ENCODE results near the gene TIFAB. TPM values are rescaled to one million over a fixed set of nuclear protein-coding genes. Genes with fewer than 3 reads are reported as not detected.
A peak's percentile ranks its signal among the peaks of the same experiment; 100 is the strongest.

TIFAB gene
- total RNA-seq, 1 donor from 2014 or later = not detected

DNA sequence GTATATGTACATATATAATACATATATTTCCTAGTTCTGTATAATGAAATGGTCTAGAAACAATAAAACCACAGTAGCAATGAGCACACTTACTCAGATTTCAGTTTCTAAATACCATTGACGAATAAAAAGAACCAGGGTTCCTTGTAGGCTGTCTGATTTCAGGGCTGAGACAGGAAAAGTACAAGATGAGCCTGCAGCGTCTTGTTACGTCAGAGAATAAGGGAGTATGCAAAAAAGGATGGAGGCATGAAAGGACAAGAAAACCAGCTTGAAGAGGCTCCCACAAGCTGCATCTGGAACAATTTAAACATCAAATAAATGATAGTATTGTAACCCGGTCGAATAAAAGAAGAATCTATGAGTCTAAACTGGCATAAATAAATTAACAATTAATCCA is 17.8 kb upstream of the TIFAB start:
- TF ChIP-seq, protein P1, sequence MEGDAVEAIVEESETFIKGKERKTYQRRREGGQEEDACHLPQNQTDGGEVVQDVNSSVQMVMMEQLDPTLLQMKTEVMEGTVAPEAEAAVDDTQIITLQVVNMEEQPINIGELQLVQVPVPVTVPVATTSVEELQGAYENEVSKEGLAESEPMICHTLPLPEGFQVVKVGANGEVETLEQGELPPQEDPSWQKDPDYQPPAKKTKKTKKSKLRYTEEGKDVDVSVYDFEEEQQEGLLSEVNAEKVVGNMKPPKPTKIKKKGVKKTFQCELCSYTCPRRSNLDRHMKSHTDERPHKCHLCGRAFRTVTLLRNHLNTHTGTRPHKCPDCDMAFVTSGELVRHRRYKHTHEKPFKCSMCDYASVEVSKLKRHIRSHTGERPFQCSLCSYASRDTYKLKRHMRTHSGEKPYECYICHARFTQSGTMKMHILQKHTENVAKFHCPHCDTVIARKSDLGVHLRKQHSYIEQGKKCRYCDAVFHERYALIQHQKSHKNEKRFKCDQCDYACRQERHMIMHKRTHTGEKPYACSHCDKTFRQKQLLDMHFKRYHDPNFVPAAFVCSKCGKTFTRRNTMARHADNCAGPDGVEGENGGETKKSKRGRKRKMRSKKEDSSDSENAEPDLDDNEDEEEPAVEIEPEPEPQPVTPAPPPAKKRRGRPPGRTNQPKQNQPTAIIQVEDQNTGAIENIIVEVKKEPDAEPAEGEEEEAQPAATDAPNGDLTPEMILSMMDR (IDR thresholded peaks at IDR 0.05; ENCODE audit: insufficient read depth, low read length, severe bottlenecking) = no peak
- no peak overlapping the region for H3K4me3 ChIP-seq (ENCODE audit: low read depth, low read length)
- no peaks in the 10 kb centered on the region for H3K36me3 ChIP-seq (ENCODE audit: control insufficient read depth, insufficient read depth, low read length)
- H3K27me3 ChIP-seq (ENCODE audit: control insufficient read depth, insufficient read depth, low read length) = peaks cover 9% of the 10 kb centered on the region
- FAIRE-seq (no peak), DNase-seq (ENCODE audit: low read depth) (no peak)

DNA sequence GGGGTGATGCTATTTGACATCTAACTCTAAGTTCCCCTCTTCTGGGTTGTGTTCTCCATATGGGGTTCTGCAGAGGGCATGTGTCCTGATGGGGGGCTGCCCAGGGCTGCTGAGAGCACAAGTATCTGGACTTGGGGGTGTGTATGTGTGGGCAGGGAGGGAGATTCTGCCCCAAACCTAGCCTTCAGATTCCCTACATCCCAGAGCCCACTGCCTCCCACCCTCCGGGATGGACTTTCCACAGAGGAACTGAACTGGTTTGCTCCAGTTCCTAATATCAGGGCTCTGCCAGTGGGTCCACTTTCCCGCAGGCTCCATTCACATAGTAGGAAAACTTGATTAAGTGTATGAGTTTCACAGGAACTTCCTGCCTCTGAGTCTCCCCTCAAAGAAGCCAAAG is 16.4 kb upstream of the TIFAB start:
- TF ChIP-seq, protein P1 (IDR thresholded peaks at IDR 0.05; ENCODE audit: insufficient read depth, low read length, severe bottlenecking) = no peak
- H3K27me3 ChIP-seq (ENCODE audit: control insufficient read depth, insufficient read depth, low read length) = peaks cover 13% of the 10 kb centered on the region
- DNase-seq (ENCODE audit: low read depth) (no peak), FAIRE-seq (no peak)
- H3K4me3 ChIP-seq (ENCODE audit: low read depth, low read length) = no peak overlapping the region
- H3K36me3 ChIP-seq (ENCODE audit: control insufficient read depth, insufficient read depth, low read length) = no peaks in the 10 kb centered on the region

DNA sequence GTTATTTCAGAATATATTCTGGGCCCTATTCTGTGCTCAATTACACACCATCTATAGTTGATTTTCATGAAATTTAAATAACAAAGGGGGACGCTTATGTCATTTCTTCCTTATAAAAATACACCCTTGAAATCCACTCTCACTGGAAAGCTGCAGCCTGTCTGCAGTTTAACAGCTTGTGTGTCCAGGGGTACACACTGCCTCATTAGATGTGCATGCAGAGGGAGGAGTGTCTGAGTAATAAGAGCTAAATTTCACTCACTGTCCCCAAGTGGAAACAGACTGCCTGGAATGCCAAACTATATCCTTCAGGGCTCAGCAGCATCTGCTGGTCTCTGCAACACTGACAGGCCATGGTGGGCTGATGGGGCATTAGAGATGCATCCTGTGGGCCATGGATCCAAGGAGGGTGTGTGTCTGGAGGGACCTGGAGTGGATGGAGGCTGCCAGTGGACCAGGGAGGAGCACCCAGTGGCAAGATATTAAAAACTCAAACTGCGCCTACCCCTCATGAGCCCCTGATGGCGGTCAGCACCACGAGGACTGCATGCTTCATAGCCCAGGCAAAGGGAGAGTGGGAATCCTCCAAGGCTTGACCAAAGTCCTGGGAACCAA is 15.8 kb upstream of the TIFAB start:
- Histone ChIP-seq H3K36me3 (ENCODE audit: control insufficient read depth, insufficient read depth, low read length) (no peaks in the 10 kb centered on the region), H3K4me3 (ENCODE audit: low read depth, low read length) (no peak overlapping the region), H3K27me3 (ENCODE audit: control insufficient read depth, insufficient read depth, low read length) (peaks cover 13% of the 10 kb centered on the region)
- DNase-seq (ENCODE audit: low read depth) (no peak), FAIRE-seq (no peak)
- TF ChIP-seq, protein P1 (IDR thresholded peaks at IDR 0.05; ENCODE audit: insufficient read depth, low read length, severe bottlenecking) = no peak

DNA sequence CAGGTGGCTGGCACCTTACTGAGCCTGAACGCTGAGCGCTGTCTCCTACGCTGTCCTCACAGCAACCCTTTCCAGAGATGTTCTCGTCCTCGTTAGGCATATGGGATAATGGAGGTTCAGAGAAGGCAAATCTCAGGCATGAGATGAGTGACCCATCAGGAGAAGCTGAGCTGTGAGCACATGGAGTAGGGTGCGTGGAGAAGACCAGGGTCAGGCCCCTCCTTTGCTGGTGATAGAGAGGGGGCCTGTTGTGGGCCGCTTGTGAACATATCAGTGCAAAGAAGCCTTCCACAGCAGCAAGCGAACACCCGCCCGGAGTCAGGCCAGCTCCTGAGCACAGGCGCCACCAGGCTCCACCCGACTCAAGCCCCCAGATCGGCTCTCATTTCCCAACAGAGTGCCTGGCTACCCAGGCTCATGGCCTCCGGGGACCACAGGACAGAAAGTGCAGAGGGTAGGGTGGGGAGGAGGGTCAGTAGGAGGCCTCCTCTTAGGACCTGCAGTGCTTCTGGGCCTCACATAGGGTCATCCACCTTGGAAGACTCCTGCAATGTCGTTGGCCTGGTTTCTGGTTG is 15.0 kb upstream of the TIFAB start:
- Histone ChIP-seq H3K4me3 (ENCODE audit: low read depth, low read length) (no peak overlapping the region), H3K27me3 (ENCODE audit: control insufficient read depth, insufficient read depth, low read length) (peaks cover 13% of the 10 kb centered on the region), H3K36me3 (ENCODE audit: control insufficient read depth, insufficient read depth, low read length) (no peaks in the 10 kb centered on the region)
- no peak for DNase-seq (ENCODE audit: low read depth)
- TF ChIP-seq, protein P1 (IDR thresholded peaks at IDR 0.05; ENCODE audit: insufficient read depth, low read length, severe bottlenecking) = no peak
- FAIRE-seq = no peak

DNA sequence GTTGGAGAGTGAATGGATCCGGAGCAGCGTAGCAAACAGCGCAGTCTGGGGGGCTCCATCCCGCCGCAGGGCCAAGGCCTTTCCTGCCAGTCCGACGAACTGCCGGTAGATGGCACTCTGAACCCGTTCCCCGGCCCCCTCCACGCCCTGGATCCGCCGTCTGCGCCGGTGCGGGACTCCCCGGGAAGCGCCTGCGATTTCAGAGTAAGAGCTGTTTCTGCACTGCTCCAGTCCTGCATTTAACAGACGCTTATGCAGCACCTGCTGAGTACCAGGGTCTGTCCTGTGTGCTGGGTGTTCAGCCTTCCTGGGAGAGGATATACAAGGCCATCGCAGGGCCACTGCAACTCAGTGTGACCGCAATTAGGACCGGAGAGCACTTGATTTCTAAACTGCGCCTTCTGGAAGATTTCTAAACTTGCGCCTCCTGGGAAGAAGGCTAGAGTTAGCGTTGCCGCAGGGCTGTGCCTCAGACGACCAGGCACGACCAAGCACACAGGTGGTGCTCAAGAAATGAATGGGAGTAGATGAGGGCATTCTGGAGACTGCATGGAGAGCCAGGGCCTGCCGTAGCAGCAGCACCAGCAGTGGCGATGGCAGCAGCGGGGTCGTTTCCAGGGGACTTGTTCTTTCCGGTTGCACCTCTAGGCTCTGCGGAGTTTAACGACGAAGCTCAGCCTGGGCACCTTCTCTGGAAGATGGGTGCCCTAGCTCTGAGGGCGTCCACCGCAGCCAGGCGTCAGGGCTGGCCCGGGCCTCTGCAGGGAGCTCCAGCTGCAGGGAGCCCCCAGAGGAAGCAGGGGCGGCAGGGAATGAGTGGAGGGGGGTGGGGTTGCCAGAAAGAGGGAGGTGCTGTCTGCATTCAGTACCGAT is 14.3 kb upstream of the TIFAB start:
- FAIRE-seq (no peak), DNase-seq (ENCODE audit: low read depth) (peak; percentile 33)
- peaks cover 16% of the 10 kb centered on the region for H3K27me3 ChIP-seq (ENCODE audit: control insufficient read depth, insufficient read depth, low read length)

More for the DNA sequence above, 14.3 kb upstream of the TIFAB start:
- Histone ChIP-seq H3K4me3 (ENCODE audit: low read depth, low read length) (no peak overlapping the region), H3K36me3 (ENCODE audit: control insufficient read depth, insufficient read depth, low read length) (no peaks in the 10 kb centered on the region)
- TF ChIP-seq, protein P1 (IDR thresholded peaks at IDR 0.05; ENCODE audit: insufficient read depth, low read length, severe bottlenecking) = peak; percentile 97
